ENCODE measurements around the gene SGCA. TPM values are rescaled to one million over a fixed set of nuclear protein-coding genes. Genes with fewer than 3 reads are reported as not detected.
A peak's percentile ranks its signal among the peaks of the same experiment; 100 is the strongest.

Gene SGCA
- total RNA-seq, 1 donor from 2014 or later, result 12.0 TPM

GRCh38 chr17:50155115-50155819 is 10.5 kb upstream of the SGCA start:
- no peak for TF ChIP-seq CTCF (IDR thresholded peaks at IDR 0.05)
- DNase-seq (ENCODE audit: extremely low spot score, unreplicated experiment), result no peak
- Mint-ChIP-seq H3K9me3 (ENCODE audit: unreplicated experiment) (no peaks in the 10 kb centered on the region), H3K4me1 (ENCODE audit: unreplicated experiment) (peaks cover 13% of the 10 kb centered on the region), H3K27ac (ENCODE audit: unreplicated experiment) (no peak overlapping the region), H3K4me3 (ENCODE audit: unreplicated experiment) (no peak overlapping the region), H3K36me3 (ENCODE audit: unreplicated experiment) (no peaks in the 10 kb centered on the region), H3K27me3 (ENCODE audit: unreplicated experiment) (no peaks in the 10 kb centered on the region)

GRCh38 chr17:50157891-50158290 is 7.9 kb upstream of the SGCA start:
- TF ChIP-seq CTCF (IDR thresholded peaks at IDR 0.05), result no peak
- Mint-ChIP-seq H3K4me3 (ENCODE audit: unreplicated experiment) (no peak overlapping the region), H3K27me3 (ENCODE audit: unreplicated experiment) (no peaks in the 10 kb centered on the region), H3K4me1 (ENCODE audit: unreplicated experiment) (peaks cover 18% of the 10 kb centered on the region), H3K36me3 (ENCODE audit: unreplicated experiment) (no peaks in the 10 kb centered on the region), H3K9me3 (ENCODE audit: unreplicated experiment) (no peaks in the 10 kb centered on the region), H3K27ac (ENCODE audit: unreplicated experiment) (no peak overlapping the region)
- no peak for DNase-seq (ENCODE audit: extremely low spot score, unreplicated experiment)

GRCh38 chr17:50161023-50161910 is 4.5 kb upstream of the SGCA start:
- peaks cover 22% of the 10 kb centered on the region for H3K4me1 Mint-ChIP-seq (ENCODE audit: unreplicated experiment)
- peak overlapping the region; percentile 76 for H3K27ac Mint-ChIP-seq (ENCODE audit: unreplicated experiment)
- H3K36me3 Mint-ChIP-seq (ENCODE audit: unreplicated experiment), result no peaks in the 10 kb centered on the region
- TF ChIP-seq CTCF (IDR thresholded peaks at IDR 0.05), result peak; percentile 96
- H3K4me3 Mint-ChIP-seq (ENCODE audit: unreplicated experiment), result peak overlapping the region; percentile 79
- H3K9me3 Mint-ChIP-seq (ENCODE audit: unreplicated experiment), result no peaks in the 10 kb centered on the region
- peak; percentile 98 for DNase-seq (ENCODE audit: extremely low spot score, unreplicated experiment)
- no peaks in the 10 kb centered on the region for H3K27me3 Mint-ChIP-seq (ENCODE audit: unreplicated experiment)

- DNase-seq (ENCODE audit: extremely low spot score, unreplicated experiment), result no peak
- Mint-ChIP-seq H3K36me3 (ENCODE audit: unreplicated experiment) (no peaks in the 10 kb centered on the region), H3K9me3 (ENCODE audit: unreplicated experiment) (no peaks in the 10 kb centered on the region), H3K4me3 (ENCODE audit: unreplicated experiment) (peak overlapping the region; percentile 79), H3K27me3 (ENCODE audit: unreplicated experiment) (no peaks in the 10 kb centered on the region), H3K4me1 (ENCODE audit: unreplicated experiment) (peaks cover 25% of the 10 kb centered on the region), H3K27ac (ENCODE audit: unreplicated experiment) (peak overlapping the region; percentile 76)
- TF ChIP-seq CTCF (IDR thresholded peaks at IDR 0.05), result no peak
These were observed 3.9 kb upstream of the SGCA start for GRCh38 chr17:50161911-50162288.
